HepG2 (cell line): ENCODE results near the gene SCARF1. TPM values are rescaled to one million over a fixed set of nuclear protein-coding genes. Genes with fewer than 3 reads are reported as not detected.

Experiments
- DMAP1 ChIP-seq: IDR thresholded peaks from 2 replicates; pipeline ENCODE4 v1.6.1; 2016
- DRAP1 ChIP-seq: IDR thresholded peaks from 2 replicates; pipeline ENCODE4 v1.6.1; 2016; ENCODE audit warnings: missing genetic modification reagents, missing compliant biosample characterization
- ETV6 ChIP-seq: sonication (generic); formaldehyde crosslinking; conservative IDR thresholded peaks from 2 replicates; pipeline ENCODE4 v1.4.0; 2020; ENCODE audit warnings: missing genetic modification reagents
- GLI4 ChIP-seq: sonication (generic); formaldehyde crosslinking; IDR thresholded peaks from 2 replicates; pipeline ENCODE4 v1.5.1; 2020; ENCODE audit warnings: missing genetic modification reagents, mild to moderate bottlenecking, moderate library complexity, borderline replicate concordance
- HIVEP1 ChIP-seq: sonication (generic); formaldehyde crosslinking; IDR thresholded peaks from 2 replicates; pipeline ENCODE4 v1.4.0; 2020; ENCODE audit warnings: mild to moderate bottlenecking, missing genetic modification reagents
- HOXA7 ChIP-seq: sonication (generic); formaldehyde crosslinking; IDR thresholded peaks from 2 replicates; pipeline ENCODE4 v1.8.1; 2022; ENCODE audit warnings: mild to moderate bottlenecking, missing genetic modification reagents, moderate library complexity
- ISL2 ChIP-seq: sonication (generic); formaldehyde crosslinking; IDR thresholded peaks from 2 replicates; pipeline ENCODE4 v1.5.0; 2020; ENCODE audit warnings: missing genetic modification reagents
- KAT7 ChIP-seq: IDR thresholded peaks from 2 replicates; pipeline ENCODE4 v1.6.1; 2018; ENCODE audit warnings: borderline replicate concordance, missing compliant biosample characterization
- KDM3A ChIP-seq: IDR thresholded peaks from 2 replicates; pipeline ENCODE4 v1.6.1; 2018; ENCODE audit warnings: low read depth, missing compliant biosample characterization
- MXI1 ChIP-seq: IDR thresholded peaks from 3 replicates; pipeline ENCODE4 v1.6.1; 2012; ENCODE audit warnings: low read depth, low read length, inconsistent platforms, borderline replicate concordance
- SOX13 ChIP-seq, 3 experiments: fragments of 450-650 bp in 1 of 3; sonication (generic) in 1 of 3; formaldehyde crosslinking in 1 of 3; IDR thresholded peaks in 2 of 3; conservative IDR thresholded peaks in 1 of 3; 2 replicates each; pipeline versions ENCODE4 v1.5.0 to v1.6.1; 2016 to 2020; ENCODE audit warnings: antibody characterized with exemption in 1 of 3, mild to moderate bottlenecking in 1 of 3, missing compliant biosample characterization in 1 of 3, missing genetic modification reagents in 1 of 3, moderate library complexity in 1 of 3
- TMF1 ChIP-seq: sonication (generic); formaldehyde crosslinking; IDR thresholded peaks from 2 replicates; pipeline ENCODE4 v1.8.1; 2022; ENCODE audit warnings: low read depth, missing genetic modification reagents
- ZFX ChIP-seq: sonication (generic); formaldehyde crosslinking; IDR thresholded peaks from 2 replicates; pipeline ENCODE4 v1.4.0; 2020; ENCODE audit warnings: mild to moderate bottlenecking, low read depth, missing genetic modification reagents, moderate library complexity
- ZNF281 ChIP-seq: sonication (generic); formaldehyde crosslinking; IDR thresholded peaks from 2 replicates; pipeline ENCODE4 v1.4.0; 2020; ENCODE audit warnings: missing genetic modification reagents, borderline replicate concordance
- ZNF569 ChIP-seq: sonication (generic); formaldehyde crosslinking; IDR thresholded peaks from 2 replicates; pipeline ENCODE4 v1.5.0; 2020; ENCODE audit warnings: mild to moderate bottlenecking, missing genetic modification reagents, moderate library complexity, borderline replicate concordance
- ZNF580 ChIP-seq: IDR thresholded peaks from 2 replicates; pipeline ENCODE4 v1.6.1; 2016; ENCODE audit warnings: low read depth, borderline replicate concordance
- ZNF704 ChIP-seq: sonication (generic); formaldehyde crosslinking; IDR thresholded peaks from 2 replicates; pipeline ENCODE4 v1.8.1; 2023; ENCODE audit warnings: mild to moderate bottlenecking, inconsistent platforms, moderate library complexity, missing genetic modification reagents, borderline replicate concordance
- ZNF747 ChIP-seq: sonication (generic); formaldehyde crosslinking; IDR thresholded peaks from 2 replicates; pipeline ENCODE4 v1.8.1; 2023; ENCODE audit warnings: missing genetic modification reagents, mild to moderate bottlenecking, borderline replicate concordance
- ZNF772 ChIP-seq: sonication (generic); formaldehyde crosslinking; IDR thresholded peaks from 2 replicates; pipeline ENCODE4 v1.5.0; 2020; ENCODE audit warnings: mild to moderate bottlenecking, missing genetic modification reagents
- polyA plus RNA-seq, 8 experiments: library from polyadenylated mRNA; depleted of rRNA in 3 of 8; stranded (reverse) in 7 of 8; unstranded in 1 of 8; fragments of >200 nt; fragmentation: Illumina TruSeq in 4 of 8; extraction: Trizol in 4 of 8; gene quantifications; 2 replicates each; pipeline versions ENCODE4 v1.2.1 to v1.2.3, GENCODE V29; 2011 to 2016; ENCODE audit warnings: low read depth in 4 of 8, missing spikeins in 1 of 8, mixed read lengths in 1 of 8; ENCODE audit not compliant: insufficient read depth in 1 of 8
- total RNA-seq, 5 experiments: library from RNA; depleted of rRNA; stranded (reverse); fragments of >200 nt; fragmentation: Illumina TruSeq; extraction: Trizol; gene quantifications; 2 replicates each; pipeline ENCODE4 v1.2.3, GENCODE V29; 2016; ENCODE audit warnings: low read depth in 1 of 5
- TF ChIP-seq, protein P1 (sequence below): IDR thresholded peaks from 2 replicates; pipeline ENCODE4 v1.6.1; 2016; ENCODE audit warnings: low read depth, control low read depth
- TF ChIP-seq, protein P2 (sequence below): sonication (generic); formaldehyde crosslinking; IDR thresholded peaks from 2 replicates; pipeline ENCODE4 v1.4.0; 2020; ENCODE audit warnings: missing genetic modification reagents

Gene SCARF1
- total and polyA plus RNA-seq, 2 of the 13 experiments (the other 11 are each of a cell fraction or from before 2014, with no cell fraction given): 0.24 to 0.71 TPM

DNA sequence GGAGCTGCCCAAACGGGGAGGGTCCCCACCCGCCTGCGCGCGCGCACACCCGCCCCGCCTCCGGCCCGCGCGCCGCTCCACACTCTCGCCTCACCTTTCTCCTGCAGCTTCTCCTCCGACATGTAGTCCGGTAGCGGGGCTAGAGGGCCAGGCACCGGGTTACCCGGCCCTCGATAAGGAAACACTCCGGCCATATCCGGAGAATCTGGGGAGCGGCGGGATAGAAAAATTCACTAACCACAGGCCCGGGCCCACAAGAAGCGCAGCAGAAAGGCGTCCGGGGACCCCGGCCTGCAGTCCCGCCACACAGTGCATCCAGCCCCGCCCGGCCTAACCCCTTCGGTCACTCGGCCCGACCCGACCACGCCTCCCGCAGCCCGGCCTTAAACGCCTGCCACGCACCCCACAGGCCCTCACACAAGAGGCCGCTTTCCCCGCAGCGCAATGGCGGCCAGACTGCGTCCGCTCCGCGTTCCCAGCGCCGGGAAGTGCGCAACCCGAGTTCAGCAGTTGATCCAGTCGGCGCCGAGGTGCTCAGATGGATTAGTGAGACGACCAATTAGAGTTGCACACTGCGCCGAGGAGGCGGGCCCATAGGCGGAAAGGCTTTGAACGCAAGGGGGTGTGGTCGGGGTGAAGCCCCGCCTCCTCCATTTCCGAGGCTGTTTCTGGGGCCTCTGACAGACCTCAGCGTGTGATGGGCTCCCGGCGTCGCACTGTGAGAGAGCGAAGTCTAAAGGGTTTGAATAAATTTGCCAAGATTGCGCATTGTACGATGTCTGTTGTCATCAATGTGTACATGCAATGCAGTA is 39.1 kb upstream of the SCARF1 start, which contains the start of gene PRPF8 (continued):
- no peak; the same call in 1 of the 2 replicates for TF ChIP-seq ZNF281 (CRISPR knock-in tag)
- TF ChIP-seq DRAP1 (CRISPR knock-in tag): peak; percentile 92
- peak; percentile 81; the same call in 1 of the 2 replicates for TF ChIP-seq GLI4 (CRISPR knock-in tag)
- TF ChIP-seq, protein P1, sequence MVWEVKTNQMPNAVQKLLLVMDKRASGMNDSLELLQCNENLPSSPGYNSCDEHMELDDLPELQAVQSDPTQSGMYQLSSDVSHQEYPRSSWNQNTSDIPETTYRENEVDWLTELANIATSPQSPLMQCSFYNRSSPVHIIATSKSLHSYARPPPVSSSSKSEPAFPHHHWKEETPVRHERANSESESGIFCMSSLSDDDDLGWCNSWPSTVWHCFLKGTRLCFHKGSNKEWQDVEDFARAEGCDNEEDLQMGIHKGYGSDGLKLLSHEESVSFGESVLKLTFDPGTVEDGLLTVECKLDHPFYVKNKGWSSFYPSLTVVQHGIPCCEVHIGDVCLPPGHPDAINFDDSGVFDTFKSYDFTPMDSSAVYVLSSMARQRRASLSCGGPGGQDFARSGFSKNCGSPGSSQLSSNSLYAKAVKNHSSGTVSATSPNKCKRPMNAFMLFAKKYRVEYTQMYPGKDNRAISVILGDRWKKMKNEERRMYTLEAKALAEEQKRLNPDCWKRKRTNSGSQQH (CRISPR knock-in tag): peak; percentile 81
- TF ChIP-seq ZNF704 (CRISPR knock-in tag): no peak
- TF ChIP-seq ZNF772 (CRISPR knock-in tag): 0 out of 2 replicates have a peak, but pooled peaks have one; percentile 54
- TF ChIP-seq, protein P2, sequence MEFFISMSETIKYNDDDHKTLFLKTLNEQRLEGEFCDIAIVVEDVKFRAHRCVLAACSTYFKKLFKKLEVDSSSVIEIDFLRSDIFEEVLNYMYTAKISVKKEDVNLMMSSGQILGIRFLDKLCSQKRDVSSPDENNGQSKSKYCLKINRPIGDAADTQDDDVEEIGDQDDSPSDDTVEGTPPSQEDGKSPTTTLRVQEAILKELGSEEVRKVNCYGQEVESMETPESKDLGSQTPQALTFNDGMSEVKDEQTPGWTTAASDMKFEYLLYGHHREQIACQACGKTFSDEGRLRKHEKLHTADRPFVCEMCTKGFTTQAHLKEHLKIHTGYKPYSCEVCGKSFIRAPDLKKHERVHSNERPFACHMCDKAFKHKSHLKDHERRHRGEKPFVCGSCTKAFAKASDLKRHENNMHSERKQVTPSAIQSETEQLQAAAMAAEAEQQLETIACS (CRISPR knock-in tag): peak; percentile 69
- no peak for TF ChIP-seq ETV6 (CRISPR knock-in tag)
- no peak for TF ChIP-seq HOXA7
- peak; percentile 77 for TF ChIP-seq ZNF580 (CRISPR knock-in tag)
- TF ChIP-seq SOX13 (IDR thresholded peaks at IDR 0.05): no peak
- TF ChIP-seq SOX13 (CRISPR knock-in tag; conservative IDR thresholded peaks at IDR 0.05 in 1 of 2, IDR thresholded peaks at IDR 0.05 in 1 of 2): no peak
- no peak for TF ChIP-seq ZNF569 (CRISPR knock-in tag)
- TF ChIP-seq TMF1 (CRISPR knock-in tag): peak; percentile 61; the same call in 1 of the 2 replicates
- TF ChIP-seq ZNF747 (CRISPR knock-in tag): no peak
- 0 out of 2 replicates have a peak, but pooled peaks have one; percentile 25 for TF ChIP-seq ISL2 (CRISPR knock-in tag)
- peak; percentile 15; the same call in 1 of the 2 replicates for TF ChIP-seq HIVEP1 (CRISPR knock-in tag)
- peak; percentile 87; the same call in 1 of the 3 replicates for TF ChIP-seq MXI1
- peak; percentile 100 for TF ChIP-seq ZFX
- no peak; the same call in 1 of the 2 replicates for TF ChIP-seq KDM3A (CRISPR knock-in tag)
- TF ChIP-seq KAT7 (CRISPR knock-in tag): peak; percentile 79; the same call in 1 of the 2 replicates
- peak; percentile 95 for TF ChIP-seq DMAP1 (CRISPR knock-in tag)
